EH (cell line): Measurements from ENCODE around the gene PRR16.

Source experiments
- DNase-seq: peaks from one replicate; pipeline ENCODE4 v3.0.0-alpha.2; 2015; ENCODE audit warnings: low read depth

Gene PRR16

GRCh38 chr5:120516805-120517204, 52.7 kb downstream of the PRR16 start:
- DNase-seq, result peak; percentile 68

- DNase-seq, result no peak
These were observed 53.6 kb downstream of the PRR16 start for GRCh38 chr5:120517607-120518252.

GRCh38 chr5:120518581-120518980, 54.5 kb downstream of the PRR16 start:
- peak; percentile 25 for DNase-seq

GRCh38 chr5:120527251-120527650, 63.2 kb downstream of the PRR16 start:
- DNase-seq, result no peak

- DNase-seq, result peak; percentile 65
These were observed 64.5 kb downstream of the PRR16 start for GRCh38 chr5:120528609-120529008.

- no peak for DNase-seq
These were observed 65.3 kb downstream of the PRR16 start for GRCh38 chr5:120529386-120529785.

- no peak for DNase-seq
These were observed 67.1 kb downstream of the PRR16 start for GRCh38 chr5:120531215-120531614.

- DNase-seq, result no peak
These were observed 68.7 kb downstream of the PRR16 start for GRCh38 chr5:120532835-120533234.

- DNase-seq, result no peak
These were observed 69.5 kb downstream of the PRR16 start for GRCh38 chr5:120533581-120533980.

- peak; percentile 25 for DNase-seq
These were observed 71.8 kb downstream of the PRR16 start for GRCh38 chr5:120535900-120536299.

- DNase-seq, result peak; percentile 77
These were observed 74.0 kb downstream of the PRR16 start for GRCh38 chr5:120538149-120538548.

GRCh38 chr5:120538644-120539043, 74.5 kb downstream of the PRR16 start:
- peak; percentile 63 for DNase-seq

GRCh38 chr5:120539471-120539870, 75.4 kb downstream of the PRR16 start:
- DNase-seq, result no peak

- DNase-seq, result no peak
These were observed 76.0 kb downstream of the PRR16 start for GRCh38 chr5:120540097-120540496.

- DNase-seq, result peak; percentile 68
These were observed 79.9 kb downstream of the PRR16 start for GRCh38 chr5:120544043-120544442.

- peak; percentile 79 for DNase-seq
These were observed 80.9 kb downstream of the PRR16 start for GRCh38 chr5:120545007-120545406.

- DNase-seq, result peak; percentile 26
These were observed 81.9 kb downstream of the PRR16 start for GRCh38 chr5:120545951-120546350.

GRCh38 chr5:120546922-120547321, 82.8 kb downstream of the PRR16 start:
- DNase-seq, result no peak

- peak; percentile 76 for DNase-seq
These were observed 86.3 kb downstream of the PRR16 start for GRCh38 chr5:120550358-120550757.

- peak; percentile 19 for DNase-seq
These were observed 88.5 kb downstream of the PRR16 start for GRCh38 chr5:120552638-120553037.

GRCh38 chr5:120555345-120555744, 91.2 kb downstream of the PRR16 start:
- no peak for DNase-seq

- peak; percentile 12 for DNase-seq
These were observed 99.9 kb downstream of the PRR16 start for GRCh38 chr5:120564013-120564412.

- DNase-seq, result no peak
These were observed 103.0 kb downstream of the PRR16 start for GRCh38 chr5:120567066-120567465.

- DNase-seq, result no peak
These were observed 103.8 kb downstream of the PRR16 start for GRCh38 chr5:120567921-120568320.
